SK-N-SH (cell line): ENCODE data around the gene ATPAF2. TPM values are rescaled to one million over a fixed set of nuclear protein-coding genes. Genes with fewer than 3 reads are reported as not detected.

Experiments
- CTCF ChIA-PET: fragments of 300-600, 350-600 bp; formaldehyde crosslinking; extraction: SDS; loops from one replicate; lab custom pipeline; 2021; lab: Yijun Ruan, JAX
- POLR2A ChIA-PET: fragments of 350-600 bp; sonication (Branson Sonifier 250); formaldehyde crosslinking; extraction: SDS; loops from one replicate; lab custom pipeline; 2020; ENCODE audit warnings: antibody characterized with exemption, inconsistent platforms; lab: Yijun Ruan, JAX
- DNase-seq: peaks from one replicate; pipeline ENCODE4 v3.0.0; 2012
- H2AFZ ChIP-seq: fragments of 200-600 bp; sonication (generic); 2 replicates; pipeline ENCODE4 v1.8.1; 2016; ENCODE audit warnings: antibody characterized with exemption, mild to moderate bottlenecking, low read depth
- H3F3A ChIP-seq: fragments of 200-600 bp; sonication (generic); replicated peaks from 2 replicates; pipeline ENCODE3; 2016; ENCODE audit warnings: antibody characterized with exemption, mild to moderate bottlenecking; ENCODE audit not compliant: insufficient read depth
- H3K27ac ChIP-seq, 2 experiments: fragments of 200-500 bp in 1 of 2; fragments of 200-600 bp in 1 of 2; sonication (Bioruptor generic) in 1 of 2; sonication (generic), shearing (Covaris generic) in 1 of 2; 2 replicates each; pipeline versions ENCODE4 v1.5.1 to v1.6.1; 2014 to 2016; ENCODE audit warnings: low read depth in 2 of 2, inconsistent platforms in 1 of 2, low read length in 1 of 2, mild to moderate bottlenecking in 1 of 2, mixed read lengths in 1 of 2
- H3K27me3 ChIP-seq: fragments of 200-600 bp; sonication (generic), shearing (Covaris generic); 2 replicates; pipeline ENCODE4 v1.6.1; 2016; ENCODE audit warnings: mixed run types; ENCODE audit not compliant: insufficient read depth
- H3K36me3 ChIP-seq, 2 experiments: fragments of 200-500 bp in 1 of 2; fragments of 200-600 bp in 1 of 2; sonication (Bioruptor generic) in 1 of 2; sonication (generic) in 1 of 2; replicated peaks in 1 of 2; 2 replicates each; pipeline versions ENCODE3 to v1.5.1; 2014 to 2016; ENCODE audit warnings: low read length in 1 of 2, mild to moderate bottlenecking in 1 of 2; ENCODE audit not compliant: insufficient read depth in 2 of 2, control insufficient read depth in 1 of 2
- H3K4me1 ChIP-seq, 2 experiments: fragments of 200-500 bp in 1 of 2; fragments of 200-600 bp in 1 of 2; sonication (Bioruptor generic) in 1 of 2; sonication (generic), shearing (Covaris generic) in 1 of 2; 2 replicates each; pipeline versions ENCODE4 v1.5.1 to v1.6.1; 2014 to 2016; ENCODE audit warnings: low read depth in 1 of 2, low read length in 1 of 2, mixed run types in 1 of 2; ENCODE audit not compliant: insufficient read depth in 2 of 2, control insufficient read depth in 1 of 2
- H3K4me2 ChIP-seq: fragments of 200-600 bp; sonication (generic), shearing (Covaris generic); 2 replicates; pipeline ENCODE4 v1.6.1; 2017; ENCODE audit warnings: mixed run types
- H3K4me3 ChIP-seq, 2 experiments: fragments of 200-500 bp in 1 of 2; fragments of 200-600 bp in 1 of 2; sonication (Bioruptor generic) in 1 of 2; sonication (generic), shearing (Covaris generic) in 1 of 2; 2 replicates each; pipeline versions ENCODE4 v1.5.1 to v1.8.1; 2014 to 2016; ENCODE audit warnings: low read depth in 2 of 2, inconsistent platforms in 1 of 2, low read length in 1 of 2, mild to moderate bottlenecking in 1 of 2, mixed read lengths in 1 of 2, moderate library complexity in 1 of 2
- H3K79me2 ChIP-seq: fragments of 200-600 bp; sonication (generic); 2 replicates; pipeline ENCODE4 v1.8.1; 2017; ENCODE audit warnings: mild to moderate bottlenecking; ENCODE audit not compliant: insufficient read depth
- H3K9ac ChIP-seq: fragments of 200-600 bp; sonication (generic); 2 replicates; pipeline ENCODE4 v1.6.1; 2017; ENCODE audit warnings: mixed run types
- H3K9me2 ChIP-seq: fragments of 200-600 bp; sonication (generic); 2 replicates; pipeline ENCODE4 v1.6.1; 2017; ENCODE audit warnings: mixed run types
- H3K9me3 ChIP-seq: fragments of 200-600 bp; sonication (generic); 2 replicates; pipeline ENCODE4 v1.6.1; 2017; ENCODE audit warnings: mixed run types, mild to moderate bottlenecking, moderate library complexity
- H4K20me1 ChIP-seq: fragments of 200-600 bp; sonication (generic); 2 replicates; pipeline ENCODE4 v1.6.1; 2017; ENCODE audit warnings: mild to moderate bottlenecking, mixed run types; ENCODE audit not compliant: insufficient read depth
- CHD2 ChIP-seq: fragments of 150-350 bp; IDR thresholded peaks from 2 replicates; pipeline ENCODE4 v1.6.1; 2018; ENCODE audit warnings: low read length; ENCODE audit not compliant: partially characterized antibody
- ELF1 ChIP-seq: IDR thresholded peaks from 2 replicates; pipeline ENCODE4 v1.4.0; 2012
- EP300 ChIP-seq, 2 experiments: IDR thresholded peaks; 2 replicates each; pipeline versions ENCODE4 v1.4.0 to v1.6.1; 2012; ENCODE audit warnings: borderline replicate concordance in 1 of 2, low read depth in 1 of 2, low read length in 1 of 2
- EZH2phosphoT487 ChIP-seq: fragments of 200-600 bp; sonication (generic); IDR thresholded peaks from 2 replicates; pipeline ENCODE4 v1.6.1; 2017; ENCODE audit warnings: low read depth, mixed run types, mild to moderate bottlenecking, antibody characterized with exemption, moderate library complexity, borderline replicate concordance
- FOSL2 ChIP-seq: IDR thresholded peaks from 2 replicates; pipeline ENCODE4 v1.4.0; 2012; ENCODE audit warnings: low read depth, mild to moderate bottlenecking, moderate library complexity, borderline replicate concordance
- GABPA ChIP-seq: IDR thresholded peaks from 2 replicates; pipeline ENCODE4 v1.4.0; 2012; ENCODE audit warnings: low read depth, mild to moderate bottlenecking
- GATA2 ChIP-seq: sonication (generic); formaldehyde crosslinking; IDR thresholded peaks from 2 replicates; pipeline ENCODE4 v1.5.0; 2020; ENCODE audit warnings: mild to moderate bottlenecking, missing genetic modification reagents
- MXI1 ChIP-seq: IDR thresholded peaks from 2 replicates; pipeline ENCODE4 v1.6.1; 2012; ENCODE audit warnings: mild to moderate bottlenecking, low read depth, low read length, improper control_type of control experiment
- NRF1 ChIP-seq: IDR thresholded peaks from 2 replicates; pipeline ENCODE4 v1.6.1; 2012; ENCODE audit warnings: low read depth, mild to moderate bottlenecking, low read length
- RCOR1 ChIP-seq: fragments of 150-350 bp; IDR thresholded peaks from 2 replicates; pipeline ENCODE4 v1.6.1; 2017; ENCODE audit warnings: antibody characterized with exemption, low read length
- SIN3A ChIP-seq: IDR thresholded peaks from 2 replicates; pipeline ENCODE4 v1.6.1; 2012; ENCODE audit warnings: low read depth, mild to moderate bottlenecking, low read length, moderate library complexity, borderline replicate concordance
- TAF1 ChIP-seq: IDR thresholded peaks from 2 replicates; pipeline ENCODE4 v1.6.1; 2012; ENCODE audit warnings: low read depth, mild to moderate bottlenecking, low read length, moderate library complexity, borderline replicate concordance
- TCF12 ChIP-seq: IDR thresholded peaks from 2 replicates; pipeline ENCODE4 v1.4.0; 2012
- WGBS: methylation state at CpG from one replicate; pipeline ENCODE4 v1.1.6; 2017; ENCODE audit warnings: low lambda C conversion rate; 5-methylcytosine and 5-hydroxymethylcytosine counted together
- polyA plus RNA-seq, 3 experiments: library from polyadenylated mRNA; depleted of rRNA; stranded (reverse); fragments of >200 nt; gene quantifications; 2 replicates each; pipeline ENCODE4 v1.2.3, GENCODE V29; 2012

ATPAF2 gene
- polyA plus RNA-seq, 1 of the 3 experiments (the other 2 are of a cell fraction): 20.8 TPM

- ChIA-PET POLR2A (interaction anchor here (2.6 kb wide), 1 partner anchor 17 kb away, joined by 8 read pairs; no protein-coding TSS in a partner anchor), CTCF (interaction anchor here (0.6 to 3.1 kb wide), 4 partner anchors 14 to 148 kb away, joined by 3 to 18 read pairs (median 6); no protein-coding TSS in a partner anchor)
- WGBS: 50% methylated on average over 3 of the region's 5 CpGs
- Histone ChIP-seq H3K9me2 (no peaks in the 10 kb centered on the region), H3K27ac (peak overlapping the region; percentile 40 to 90), H3K4me3 (no peak overlapping the region), H3K9ac (no peak overlapping the region), H3K79me2 (no peaks in the 10 kb centered on the region), H3F3A (peaks cover 5% of the 10 kb centered on the region), H3K27me3 (no peaks in the 10 kb centered on the region), H3K4me1 (peaks cover 11 to 34% of the 10 kb centered on the region in 2 experiments; a peak in 3 of 4 replicates), H3K9me3 (no peaks in the 10 kb centered on the region), H4K20me1 (no peaks in the 10 kb centered on the region), H3K36me3 (no peaks in the 10 kb centered on the region), H3K4me2 (peak overlapping the region; percentile 1; the same call in 1 of the 2 replicates), H2AFZ (no peak overlapping the region)
- peak; percentile 69 for DNase-seq
- TF ChIP-seq GATA2 (CRISPR knock-in tag): peak; percentile 59
- TF ChIP-seq EP300 (IDR thresholded peaks at IDR 0.05; ENCODE audit: borderline replicate concordance in 1 of 2, low read depth in 1 of 2, low read length in 1 of 2): 0 out of 4 replicates have a peak, but pooled peaks of 1 of the 2 experiments have one; percentile 30
- peak; percentile 39 for TF ChIP-seq CHD2
- no peak for TF ChIP-seq GABPA
- peak; percentile 13; the same call in 1 of the 2 replicates for TF ChIP-seq FOSL2
- TF ChIP-seq NRF1: no peak
- TF ChIP-seq MXI1: 0 out of 2 replicates have a peak, but pooled peaks have one; percentile 14
- TF ChIP-seq TCF12: peak; percentile 71
- TF ChIP-seq RCOR1: 0 out of 2 replicates have a peak, but pooled peaks have one; percentile 35
These were observed 30.3 kb downstream of the ATPAF2 start for GRCh38 chr17:18008496-18009268.

- H4K20me1 ChIP-seq: no peaks in the 10 kb centered on the region
- H3K36me3 ChIP-seq: no peaks in the 10 kb centered on the region
- CTCF ChIA-PET: interaction anchor here (0.7 to 2.9 kb wide), 6 partner anchors 12 to 116 kb away, joined by 3 to 6 read pairs (median 3); no protein-coding TSS in a partner anchor
- no peak for DNase-seq
- no peak overlapping the region for H3K4me3 ChIP-seq
- no peaks in the 10 kb centered on the region for H3K9me3 ChIP-seq
- H3K9ac ChIP-seq: no peak overlapping the region
- POLR2A ChIA-PET: no interaction called here
- no peaks in the 10 kb centered on the region for H3K9me2 ChIP-seq
- H3K27me3 ChIP-seq: no peaks in the 10 kb centered on the region
- H3K79me2 ChIP-seq: no peaks in the 10 kb centered on the region
- peaks cover 11 to 34% of the 10 kb centered on the region in 2 experiments; a peak in 3 of 4 replicates for H3K4me1 ChIP-seq
- H3F3A ChIP-seq: peaks cover 5% of the 10 kb centered on the region
- H2AFZ ChIP-seq: no peak overlapping the region
- 97% methylated on average over 18 of the region's 31 CpGs for WGBS
- TF ChIP-seq ELF1 (no peak), EZH2phosphoT487 (no peak), SIN3A (no peak), TAF1 (no peak)
- no peak overlapping the region for H3K4me2 ChIP-seq
- H3K27ac ChIP-seq: no peak overlapping the region; a peak in 1 of 4 replicates
These were observed 32.3 kb downstream of the ATPAF2 start for GRCh38 chr17:18006495-18007239.
